Measurements from ENCODE around the gene STH.

DNA sequence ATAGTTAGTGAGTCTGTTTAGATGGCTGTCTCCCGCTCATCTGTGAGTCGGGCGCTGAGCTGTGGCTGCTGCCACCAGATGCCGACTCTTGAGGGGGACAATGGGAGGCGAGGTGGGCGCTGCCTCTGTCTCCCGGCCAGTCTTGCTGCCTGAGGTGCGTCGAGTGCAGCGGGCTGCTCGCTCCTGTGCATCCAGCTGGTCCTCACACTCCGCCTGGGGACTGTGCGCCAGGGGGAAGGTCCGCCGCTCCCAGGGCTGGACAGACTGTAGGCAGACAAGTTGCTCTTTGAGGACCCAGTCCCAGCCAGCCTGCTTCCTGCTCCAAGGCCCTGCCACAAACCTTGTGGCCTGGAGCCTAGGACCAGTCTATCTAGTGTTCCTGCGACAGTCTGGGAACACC, 32.4 kb downstream of the STH start:
- TF ChIP-seq, protein P1, sequence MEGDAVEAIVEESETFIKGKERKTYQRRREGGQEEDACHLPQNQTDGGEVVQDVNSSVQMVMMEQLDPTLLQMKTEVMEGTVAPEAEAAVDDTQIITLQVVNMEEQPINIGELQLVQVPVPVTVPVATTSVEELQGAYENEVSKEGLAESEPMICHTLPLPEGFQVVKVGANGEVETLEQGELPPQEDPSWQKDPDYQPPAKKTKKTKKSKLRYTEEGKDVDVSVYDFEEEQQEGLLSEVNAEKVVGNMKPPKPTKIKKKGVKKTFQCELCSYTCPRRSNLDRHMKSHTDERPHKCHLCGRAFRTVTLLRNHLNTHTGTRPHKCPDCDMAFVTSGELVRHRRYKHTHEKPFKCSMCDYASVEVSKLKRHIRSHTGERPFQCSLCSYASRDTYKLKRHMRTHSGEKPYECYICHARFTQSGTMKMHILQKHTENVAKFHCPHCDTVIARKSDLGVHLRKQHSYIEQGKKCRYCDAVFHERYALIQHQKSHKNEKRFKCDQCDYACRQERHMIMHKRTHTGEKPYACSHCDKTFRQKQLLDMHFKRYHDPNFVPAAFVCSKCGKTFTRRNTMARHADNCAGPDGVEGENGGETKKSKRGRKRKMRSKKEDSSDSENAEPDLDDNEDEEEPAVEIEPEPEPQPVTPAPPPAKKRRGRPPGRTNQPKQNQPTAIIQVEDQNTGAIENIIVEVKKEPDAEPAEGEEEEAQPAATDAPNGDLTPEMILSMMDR (IDR thresholded peaks at IDR 0.05; ENCODE audit: low read depth, low read length, poor library complexity, severe bottlenecking) = no peak
- no peak for TF ChIP-seq EZH2phosphoT487 (IDR thresholded peaks at IDR 0.05; ENCODE audit: borderline replicate concordance, low read length)
